Ovary (tissue), 9 donors: Measurements from ENCODE around the gene ZIC2. TPM values are rescaled to one million over a fixed set of nuclear protein-coding genes. Genes with fewer than 3 reads are reported as not detected.
"Not testable (repeated sequence)": the region's sequence is repeated elsewhere in the genome, so short reads cannot be mapped to it uniquely, and the experiment has no call there.

Experiments used
- DNase-seq, 5 donors: peaks; one replicate each; pipeline ENCODE4 v3.0.0-alpha.2; 2019 to 2020
- H3K27ac ChIP-seq, 2 donors: fragments of 200-600 bp; one replicate each; pipeline versions ENCODE4 v1.5.1 to v1.8.0; 2019 to 2022
- H3K27me3 ChIP-seq: fragments of 200-600 bp; one replicate; pipeline ENCODE4 v1.8.0; 2022
- H3K36me3 ChIP-seq: fragments of 200-600 bp; sonication (generic); one replicate; pipeline ENCODE4 v1.5.1; 2019
- H3K4me1 ChIP-seq: one replicate; pipeline ENCODE4 v1.8.1; 2013; ENCODE audit warnings: mild to moderate bottlenecking, moderate library complexity; ENCODE audit not compliant: insufficient read depth
- H3K4me3 ChIP-seq: fragments of 200-600 bp; sonication (generic); one replicate; pipeline ENCODE4 v1.5.1; 2017
- H3K9me3 ChIP-seq, 2 donors: fragments of 200-600 bp in 1 of 2; sonication (generic) in 1 of 2; one replicate each; pipeline versions ENCODE4 v1.5.1 to v1.8.1; 2013 to 2019; ENCODE audit warnings: mild to moderate bottlenecking in 1 of 2, moderate library complexity in 1 of 2
- CTCF ChIP-seq, 3 donors: fragments of 450-650 bp in 2 of 3; fragments of 200-600 bp in 1 of 3; IDR thresholded peaks; one replicate each; pipeline versions ENCODE4 v1.5.1 to v1.8.0; 2016 to 2022; ENCODE audit warnings: antibody characterized with exemption in 3 of 3, mild to moderate bottlenecking in 1 of 3
- EP300 ChIP-seq: sonication (generic); formaldehyde crosslinking; IDR thresholded peaks from one replicate; pipeline ENCODE4 v1.6.1; 2017; ENCODE audit warnings: antibody characterized with exemption
- POLR2A ChIP-seq: fragments of 450-650 bp; IDR thresholded peaks from one replicate; pipeline ENCODE4 v1.6.1; 2017; ENCODE audit warnings: antibody characterized with exemption, mild to moderate bottlenecking, moderate library complexity
- WGBS, 3 donors: extraction: QIAGEN DNeasy Blood & Tissue Kit in 1 of 3; methylation state at CpG; one replicate each; pipeline versions ENCODE4 v1.1.5 to v1.1.7; 2013 to 2017; 5-methylcytosine and 5-hydroxymethylcytosine counted together
- intact Hi-C, 4 donors: fragments of 100-400 bp; cut with DNase I; formaldehyde crosslinking; loops; one replicate each; pipeline versions ENCODE4 v1.11.0 to v1.15.1; 2022 to 2023
- polyA plus RNA-seq, 2 donors: library from polyadenylated mRNA; stranded (reverse); fragments of 200-250 nt in 1 of 2; fragments of 350-450 nt in 1 of 2; fragmentation: Illumina TruSeq in 1 of 2; extraction: RNeasy Lipid Tissue Mini Kit (QIAGEN cat#74804) in 1 of 2; gene quantifications; one replicate each; pipeline ENCODE4 v1.2.3, GENCODE V29; 2013 to 2014
- total RNA-seq, 7 donors: library from RNA; depleted of rRNA in 2 of 7; stranded (reverse); fragments of >200 nt in 2 of 7; fragmentation: NEBNext Ultra II Directional in 3 of 7; extraction: Animal tissue kit (Norgen Biotek cat#: 25700) in 3 of 7; gene quantifications; one replicate each; pipeline versions ENCODE4 v1.1.0 to v1.2.4, GENCODE V29; 2016 to 2023
- donor health status: DM: no; HTN: no; CAD: no; lungs with moderate emphysema.
- donor health status: DM: no; HTN: no; CAD: no.
- donor health status: Bipolar disorder and iron deficiency.
- donor health status: DM: yes; HTN: yes; CAD: no.
- donor health status: DM: no; HTN: no; CAD: no.
- donor health status: DM: yes; HTN: yes; CAD: no.

The ZIC2 gene
- total and polyA plus RNA-seq, 9 donors, result 0.02 to 0.36 (median 0.07) TPM; not detected in 6

- WGBS, 3 donors, result 92 to 98% (median 96%) methylated on average over 3 of the region's 3 CpGs
- DNase-seq, result no peak
- H3K27me3 ChIP-seq, result no peaks in the 10 kb centered on the region
- TF ChIP-seq CTCF (IDR thresholded peaks at IDR 0.05), result no peak
- no peak for TF ChIP-seq EP300
- H3K36me3 ChIP-seq, result no peaks in the 10 kb centered on the region
- H3K4me1 ChIP-seq, result no peaks in the 10 kb centered on the region
- no peaks in the 10 kb centered on the region for H3K9me3 ChIP-seq
- no peak overlapping the region for H3K27ac ChIP-seq
- no peak overlapping the region for H3K4me3 ChIP-seq
- intact Hi-C loops, result no loop called here
These were observed 38.3 kb downstream of the ZIC2 start for GRCh38 chr13:100019780-100020356.

DNA sequence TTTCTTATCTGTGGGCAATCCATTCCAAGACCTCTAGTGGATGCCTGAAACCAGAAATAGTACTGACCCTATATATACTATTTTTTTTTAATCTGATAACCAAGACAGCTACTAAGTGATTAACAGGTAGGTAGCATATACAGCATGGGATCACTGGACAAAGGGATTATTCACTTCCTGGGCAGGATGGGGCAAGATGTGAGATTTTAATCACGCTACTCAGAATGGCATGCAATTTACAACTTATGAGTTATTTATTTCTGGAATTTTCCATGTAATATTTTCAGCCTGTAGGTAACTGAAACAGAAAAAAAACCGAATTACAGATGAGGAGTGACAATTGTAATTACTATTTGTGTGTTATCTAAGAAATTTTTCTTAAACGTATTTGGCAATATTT lies 41.2 kb downstream of the ZIC2 start:
- H3K27ac ChIP-seq, result no peak overlapping the region
- no peaks in the 10 kb centered on the region for H3K36me3 ChIP-seq
- H3K4me1 ChIP-seq, result no peaks in the 10 kb centered on the region
- 77 to 82% (median 81%) methylated on average over 3 of the region's 3 CpGs for whole genome bisulfite sequencing, 3 donors
- H3K27me3 ChIP-seq, result no peaks in the 10 kb centered on the region
- intact Hi-C loops, result no loop called here
- DNase-seq, result no peak
- TF ChIP-seq POLR2A (no peak), CTCF (IDR thresholded peaks at IDR 0.05) (no peak), EP300 (no peak)
- no peak overlapping the region for H3K4me3 ChIP-seq
- H3K9me3 ChIP-seq, result no peaks in the 10 kb centered on the region

- TF ChIP-seq CTCF (IDR thresholded peaks at IDR 0.05) (no peak), POLR2A (no peak), EP300 (no peak)
- Histone ChIP-seq H3K4me3 (no peak overlapping the region), H3K27me3 (no peaks in the 10 kb centered on the region), H3K9me3 (no peaks in the 10 kb centered on the region), H3K4me1 (no peaks in the 10 kb centered on the region), H3K27ac (no peak overlapping the region), H3K36me3 (no peaks in the 10 kb centered on the region)
- 68 to 84% (median 73%) methylated on average over 2 of the region's 2 CpGs for WGBS, 3 donors
- no peak for DNase-seq
- intact Hi-C loops, result no loop called here
These were observed 42.4 kb downstream of the ZIC2 start for GRCh38 chr13:100024023-100024422.

- DNase-seq, result no peak
- Histone ChIP-seq H3K4me3 (no peak overlapping the region), H3K9me3 (no peaks in the 10 kb centered on the region), H3K36me3 (no peaks in the 10 kb centered on the region), H3K4me1 (no peaks in the 10 kb centered on the region), H3K27ac (no peak overlapping the region), H3K27me3 (no peaks in the 10 kb centered on the region)
- TF ChIP-seq EP300 (no peak), POLR2A (no peak), CTCF (IDR thresholded peaks at IDR 0.05) (no peak)
- 84 to 95% (median 89%) methylated on average over 1 of the region's 1 CpG for WGBS, 3 donors
- intact Hi-C loops, result no loop called here
These were observed 48.3 kb downstream of the ZIC2 start for GRCh38 chr13:100029933-100030332.

GRCh38 chr13:100032642-100033041 lies 51.1 kb downstream of the ZIC2 start:
- H3K36me3 ChIP-seq, H3K27ac ChIP-seq, intact Hi-C loops, H3K4me3 ChIP-seq, H3K4me1 ChIP-seq, H3K27me3 ChIP-seq, DNase-seq, H3K9me3 ChIP-seq: not testable (repeated sequence)
- 90 to 93% (median 91%) methylated on average over 9 of the region's 9 CpGs for WGBS, 3 donors
